Endodermal cell (in vitro differentiated cells): Measurements from ENCODE around the gene COQ6. TPM values are rescaled to one million over a fixed set of nuclear protein-coding genes. Genes with fewer than 3 reads are reported as not detected.

Source experiments
- DNase-seq: peaks from one replicate; pipeline ENCODE4 v3.0.0-alpha.2; 2017
- H3K27ac ChIP-seq: 2 replicates; pipeline ENCODE4 v1.5.1; 2013; ENCODE audit warnings: mild to moderate bottlenecking, low read depth, low read length, moderate library complexity
- H3K27me3 ChIP-seq: 2 replicates; pipeline ENCODE4 v1.6.1; 2013; ENCODE audit warnings: mild to moderate bottlenecking, low read length, moderate library complexity; ENCODE audit not compliant: insufficient read depth, control insufficient read depth, poor library complexity, severe bottlenecking
- H3K36me3 ChIP-seq: 2 replicates; pipeline ENCODE4 v1.7.0; 2013; ENCODE audit warnings: mild to moderate bottlenecking, low read length, moderate library complexity; ENCODE audit not compliant: control insufficient read depth, insufficient read depth
- H3K4me1 ChIP-seq: one replicate; pipeline ENCODE4 v1.7.0; 2013; ENCODE audit warnings: low read length; ENCODE audit not compliant: control insufficient read depth, insufficient read depth
- H3K4me3 ChIP-seq: 2 replicates; pipeline ENCODE4 v1.5.1; 2013; ENCODE audit warnings: mild to moderate bottlenecking, low read length, moderate library complexity
- H3K9ac ChIP-seq: 2 replicates; pipeline ENCODE4 v1.6.1; 2013; ENCODE audit warnings: mild to moderate bottlenecking, low read length, moderate library complexity; ENCODE audit not compliant: poor library complexity, severe bottlenecking; ENCODE audit errors: extremely low read depth
- H3K9me3 ChIP-seq: 2 replicates; pipeline ENCODE4 v1.6.1; 2013; ENCODE audit warnings: mild to moderate bottlenecking, low read length, moderate library complexity; ENCODE audit not compliant: control insufficient read depth
- H3K27ac Mint-ChIP-seq: 2 replicates; pipeline ENCODE4 v1.8.0; 2020; ENCODE audit warnings: mixed read lengths
- H3K27me3 Mint-ChIP-seq: 2 replicates; pipeline ENCODE4 v1.8.0; 2021; ENCODE audit warnings: mild to moderate bottlenecking, mixed read lengths; ENCODE audit not compliant: insufficient read depth
- H3K36me3 Mint-ChIP-seq: 2 replicates; pipeline ENCODE4 v1.8.0; 2020; ENCODE audit warnings: low read depth, mixed read lengths
- H3K4me1 Mint-ChIP-seq: 2 replicates; pipeline ENCODE4 v1.8.0; 2020; ENCODE audit warnings: mixed read lengths
- H3K4me3 Mint-ChIP-seq: 2 replicates; pipeline ENCODE4 v1.8.0; 2020; ENCODE audit warnings: mild to moderate bottlenecking, moderate library complexity, mixed read lengths
- H3K9me3 Mint-ChIP-seq: 2 replicates; pipeline ENCODE4 v1.8.0; 2020; ENCODE audit warnings: mild to moderate bottlenecking, mixed read lengths
- WGBS, 2 experiments: methylation state at CpG; one replicate each; pipeline versions ENCODE4 v1.1.5 to v1.1.7; 2013; ENCODE audit warnings: missing lambda C conversion rate in 2 of 2, mixed read lengths in 1 of 2; ENCODE audit not compliant: insufficient coverage in 1 of 2, insufficient read length in 1 of 2; 5-methylcytosine and 5-hydroxymethylcytosine counted together
- total RNA-seq, 2 donors: library from RNA; stranded (reverse); fragmentation: NEBNext Ultra II Directional in 1 of 2; extraction: Animal tissue kit (Norgen Biotek cat#: 25700) in 1 of 2; gene quantifications; 2 replicates in 1 of 2; 3 replicates in 1 of 2; pipeline ENCODE4 v1.2.1, GENCODE V29; 2021
- TF ChIP-seq, protein P1 (sequence below): fragments of 200-600 bp; sonication (generic); conservative IDR thresholded peaks from 2 replicates; pipeline ENCODE4 v1.5.0; 2021; ENCODE audit warnings: antibody characterized with exemption, mild to moderate bottlenecking

Gene COQ6
- total RNA-seq, 2 donors from 2014 or later, result 18.0 to 18.1 TPM

- Histone ChIP-seq H3K9ac (no peak overlapping the region), H3K27me3 (peaks cover 10% of the 10 kb centered on the region), H3K4me3 (no peak overlapping the region), H3K4me1 (no peaks in the 10 kb centered on the region), H3K9me3 (no peaks in the 10 kb centered on the region), H3K27ac (no peak overlapping the region), H3K36me3 (peaks cover 40% of the 10 kb centered on the region)
- TF ChIP-seq, protein P1, sequence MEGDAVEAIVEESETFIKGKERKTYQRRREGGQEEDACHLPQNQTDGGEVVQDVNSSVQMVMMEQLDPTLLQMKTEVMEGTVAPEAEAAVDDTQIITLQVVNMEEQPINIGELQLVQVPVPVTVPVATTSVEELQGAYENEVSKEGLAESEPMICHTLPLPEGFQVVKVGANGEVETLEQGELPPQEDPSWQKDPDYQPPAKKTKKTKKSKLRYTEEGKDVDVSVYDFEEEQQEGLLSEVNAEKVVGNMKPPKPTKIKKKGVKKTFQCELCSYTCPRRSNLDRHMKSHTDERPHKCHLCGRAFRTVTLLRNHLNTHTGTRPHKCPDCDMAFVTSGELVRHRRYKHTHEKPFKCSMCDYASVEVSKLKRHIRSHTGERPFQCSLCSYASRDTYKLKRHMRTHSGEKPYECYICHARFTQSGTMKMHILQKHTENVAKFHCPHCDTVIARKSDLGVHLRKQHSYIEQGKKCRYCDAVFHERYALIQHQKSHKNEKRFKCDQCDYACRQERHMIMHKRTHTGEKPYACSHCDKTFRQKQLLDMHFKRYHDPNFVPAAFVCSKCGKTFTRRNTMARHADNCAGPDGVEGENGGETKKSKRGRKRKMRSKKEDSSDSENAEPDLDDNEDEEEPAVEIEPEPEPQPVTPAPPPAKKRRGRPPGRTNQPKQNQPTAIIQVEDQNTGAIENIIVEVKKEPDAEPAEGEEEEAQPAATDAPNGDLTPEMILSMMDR, result peak; percentile 70
- H3K27ac Mint-ChIP-seq, result no peak overlapping the region
- H3K4me3 Mint-ChIP-seq, result no peak overlapping the region
- H3K9me3 Mint-ChIP-seq, result no peaks in the 10 kb centered on the region
- peaks cover 3% of the 10 kb centered on the region for H3K27me3 Mint-ChIP-seq
- H3K36me3 Mint-ChIP-seq, result peaks cover 8% of the 10 kb centered on the region
- no peak for DNase-seq
- WGBS, 2 experiments, result 96% methylated on average over 1 of the region's 2 CpGs; no CpG with 5 or more reads in 1 of the 2 experiments
- H3K4me1 Mint-ChIP-seq, result no peaks in the 10 kb centered on the region
These were observed 14.4 kb upstream of the COQ6 start for GRCh38 chr14:73935666-73936065.

- H3K4me3 ChIP-seq, result no peak overlapping the region
- H3K4me3 Mint-ChIP-seq, result no peak overlapping the region
- 91% methylated on average over 1 of the region's 1 CpG; no CpG with 5 or more reads in 1 of the 2 experiments for WGBS, 2 experiments
These were observed 13.6 kb upstream of the COQ6 start for GRCh38 chr14:73936548-73936947.

DNA sequence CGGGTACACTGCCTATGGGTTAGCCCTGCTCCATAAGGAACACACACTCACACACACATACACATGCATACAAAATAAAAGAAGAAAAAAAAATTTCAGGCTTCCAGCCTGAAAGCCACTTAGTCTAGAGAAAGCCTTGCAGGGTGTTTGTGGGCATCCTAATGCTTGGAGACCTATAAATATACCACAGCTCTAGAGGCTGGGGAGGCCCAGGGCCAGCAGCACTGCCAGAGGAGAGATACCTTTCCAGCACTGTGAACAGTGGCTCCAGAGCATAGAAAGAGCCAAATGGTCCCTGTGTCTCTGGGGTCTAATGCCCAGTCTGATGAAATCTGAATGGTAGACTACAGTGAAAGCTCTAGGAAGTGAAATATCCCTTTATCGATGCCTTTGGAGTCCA, 13.1 kb upstream of the COQ6 start:
- Histone ChIP-seq H3K27me3 (peaks cover 21% of the 10 kb centered on the region), H3K27ac (no peak overlapping the region), H3K4me1 (no peaks in the 10 kb centered on the region), H3K4me3 (no peak overlapping the region), H3K9ac (no peak overlapping the region), H3K36me3 (peaks cover 27% of the 10 kb centered on the region), H3K9me3 (no peaks in the 10 kb centered on the region)
- TF ChIP-seq, protein P1, result no peak
- Mint-ChIP-seq H3K27me3 (peaks cover 6% of the 10 kb centered on the region), H3K9me3 (no peaks in the 10 kb centered on the region), H3K27ac (no peak overlapping the region), H3K36me3 (peaks cover 8% of the 10 kb centered on the region), H3K4me1 (no peaks in the 10 kb centered on the region), H3K4me3 (no peak overlapping the region)
- no peak for DNase-seq
- WGBS, 2 experiments, result 96% methylated on average over 2 of the region's 2 CpGs; no CpG with 5 or more reads in 1 of the 2 experiments

More at GRCh38 chr14:73936548-73936947, 13.6 kb upstream of the COQ6 start:
- H3K4me1 ChIP-seq, result no peaks in the 10 kb centered on the region
- H3K9ac ChIP-seq, result no peak overlapping the region
- H3K4me1 Mint-ChIP-seq, result no peaks in the 10 kb centered on the region
- H3K27ac ChIP-seq, result no peak overlapping the region
- H3K36me3 Mint-ChIP-seq, result peaks cover 8% of the 10 kb centered on the region
- H3K9me3 Mint-ChIP-seq, result no peaks in the 10 kb centered on the region
- DNase-seq, result no peak
- H3K27me3 Mint-ChIP-seq, result peaks cover 5% of the 10 kb centered on the region
- no peak overlapping the region for H3K27ac Mint-ChIP-seq
- TF ChIP-seq, protein P1, result no peak
- H3K27me3 ChIP-seq, result peaks cover 18% of the 10 kb centered on the region
- H3K9me3 ChIP-seq, result no peaks in the 10 kb centered on the region
- peaks cover 32% of the 10 kb centered on the region for H3K36me3 ChIP-seq
